Fibroblast of lung (primary cell): Measurements from ENCODE around the gene RNASEH2A. TPM values are rescaled to one million over a fixed set of nuclear protein-coding genes. Genes with fewer than 3 reads are reported as not detected.

Source experiments
- DNase-seq, 2 donors: peaks; one replicate each; pipeline versions ENCODE4 v3.0.0 to v3.0.0-alpha.2; 2010; ENCODE audit warnings: low read depth in 2 of 2
- H2AFZ ChIP-seq: 2 replicates; pipeline ENCODE4 v1.5.1; 2012; ENCODE audit warnings: low read length, control low read depth, inconsistent platforms
- H3K27ac ChIP-seq: 2 replicates; pipeline ENCODE4 v1.5.1; 2011; ENCODE audit warnings: low read length, control low read depth; ENCODE audit not compliant: insufficient read depth
- H3K27me3 ChIP-seq: 2 replicates; pipeline ENCODE4 v1.5.1; 2011; ENCODE audit warnings: mild to moderate bottlenecking, low read length; ENCODE audit not compliant: control insufficient read depth, insufficient read depth
- H3K36me3 ChIP-seq: 2 replicates; pipeline ENCODE4 v1.5.1; 2011; ENCODE audit warnings: low read length; ENCODE audit not compliant: control insufficient read depth, insufficient read depth
- H3K4me1 ChIP-seq: 2 replicates; pipeline ENCODE4 v1.5.1; 2011; ENCODE audit warnings: low read length; ENCODE audit not compliant: control insufficient read depth, insufficient read depth; ENCODE audit errors: extremely low read depth
- H3K4me2 ChIP-seq: 2 replicates; pipeline ENCODE4 v1.5.1; 2011; ENCODE audit warnings: low read length, control low read depth; ENCODE audit not compliant: insufficient read depth; ENCODE audit errors: extremely low read depth
- H3K4me3 ChIP-seq, 4 experiments: fragments of 200-600 bp in 1 of 4; sonication (generic) in 1 of 4; replicated peaks in 1 of 4; 2 replicates each; pipeline ENCODE4 v1.5.1; 2011 to 2016; ENCODE audit warnings: low read length in 4 of 4, low read depth in 3 of 4, mild to moderate bottlenecking in 3 of 4, control low read depth in 2 of 4, inconsistent platforms in 1 of 4, mixed read lengths in 1 of 4; ENCODE audit not compliant: insufficient read depth in 1 of 4; ENCODE audit errors: control extremely low read depth in 1 of 4
- H3K79me2 ChIP-seq: 2 replicates; pipeline ENCODE4 v1.5.1; 2012; ENCODE audit warnings: mild to moderate bottlenecking, low read length, inconsistent platforms; ENCODE audit not compliant: control insufficient read depth, insufficient read depth
- H3K9ac ChIP-seq: 2 replicates; pipeline ENCODE4 v1.5.1; 2011; ENCODE audit warnings: mild to moderate bottlenecking, low read length, control low read depth; ENCODE audit not compliant: insufficient read depth
- H3K9me3 ChIP-seq: 2 replicates; pipeline ENCODE4 v1.5.1; 2012; ENCODE audit warnings: low read depth, low read length; ENCODE audit not compliant: control insufficient read depth, insufficient read depth
- H4K20me1 ChIP-seq: 2 replicates; pipeline ENCODE4 v1.5.1; 2011; ENCODE audit warnings: low read length; ENCODE audit not compliant: control insufficient read depth, insufficient read depth; ENCODE audit errors: extremely low read depth
- EZH2 ChIP-seq: IDR thresholded peaks from 2 replicates; pipeline ENCODE4 v1.5.1; 2012; ENCODE audit warnings: low read length, control low read depth, mild to moderate bottlenecking; ENCODE audit errors: missing control alignments
- polyA plus RNA-seq, 2 donors: library from polyadenylated mRNA; depleted of rRNA in 1 of 2; stranded (reverse) in 1 of 2; unstranded in 1 of 2; fragments of >200 nt; gene quantifications; 2 replicates each; pipeline ENCODE4 v1.2.1, GENCODE V29; 2011 to 2012; ENCODE audit warnings: missing spikeins in 1 of 2
- total RNA-seq: library from RNA; depleted of rRNA; stranded (reverse); fragments of >200 nt; gene quantifications from 2 replicates; pipeline ENCODE4 v1.2.1, GENCODE V29; 2014
- TF ChIP-seq, protein P1 (sequence below), 2 donors: IDR thresholded peaks in 1 of 2; conservative IDR thresholded peaks in 1 of 2; 1 replicate in 1 of 2; 2 replicates in 1 of 2; pipeline ENCODE4 v1.5.1; 2011 to 2012; ENCODE audit warnings: low read length in 2 of 2, control low read depth in 1 of 2, inconsistent platforms in 1 of 2, low read depth in 1 of 2, mild to moderate bottlenecking in 1 of 2

The RNASEH2A gene
- total and polyA plus RNA-seq, 2 donors (not counting 1 experiment from before 2014, with no cell fraction given), result 8.9 to 14.3 TPM

DNA sequence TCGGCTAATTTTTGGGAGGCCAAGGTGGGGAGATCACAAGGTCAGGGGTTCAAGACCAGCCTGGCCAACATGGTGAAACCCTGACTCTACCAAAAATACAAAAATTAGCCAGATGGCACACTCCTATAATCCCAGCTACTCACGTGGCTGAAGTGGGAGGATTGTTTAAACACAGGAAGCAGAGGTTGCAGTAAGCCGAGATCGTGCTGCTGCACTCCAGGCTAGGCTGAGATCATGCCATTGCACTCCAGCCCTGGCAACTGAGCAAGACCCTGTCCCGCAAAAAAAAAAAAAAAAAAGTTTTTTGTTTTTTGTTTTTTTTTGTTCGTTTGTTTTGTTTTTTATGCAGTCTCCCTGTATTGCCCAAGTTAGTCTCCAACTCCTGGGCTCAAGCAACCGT, 53.2 kb downstream of the RNASEH2A start:
- no peak for DNase-seq
- Histone ChIP-seq H3K4me2 (no peak overlapping the region), H3K79me2 (no peaks in the 10 kb centered on the region), H3K36me3 (no peaks in the 10 kb centered on the region), H3K27ac (no peak overlapping the region), H3K27me3 (peaks cover 3% of the 10 kb centered on the region), H2AFZ (no peak overlapping the region), H3K4me1 (no peaks in the 10 kb centered on the region), H3K9me3 (no peaks in the 10 kb centered on the region), H3K9ac (no peak overlapping the region), H4K20me1 (no peaks in the 10 kb centered on the region), H3K4me3 (no peak overlapping the region)
- TF ChIP-seq, protein P1, sequence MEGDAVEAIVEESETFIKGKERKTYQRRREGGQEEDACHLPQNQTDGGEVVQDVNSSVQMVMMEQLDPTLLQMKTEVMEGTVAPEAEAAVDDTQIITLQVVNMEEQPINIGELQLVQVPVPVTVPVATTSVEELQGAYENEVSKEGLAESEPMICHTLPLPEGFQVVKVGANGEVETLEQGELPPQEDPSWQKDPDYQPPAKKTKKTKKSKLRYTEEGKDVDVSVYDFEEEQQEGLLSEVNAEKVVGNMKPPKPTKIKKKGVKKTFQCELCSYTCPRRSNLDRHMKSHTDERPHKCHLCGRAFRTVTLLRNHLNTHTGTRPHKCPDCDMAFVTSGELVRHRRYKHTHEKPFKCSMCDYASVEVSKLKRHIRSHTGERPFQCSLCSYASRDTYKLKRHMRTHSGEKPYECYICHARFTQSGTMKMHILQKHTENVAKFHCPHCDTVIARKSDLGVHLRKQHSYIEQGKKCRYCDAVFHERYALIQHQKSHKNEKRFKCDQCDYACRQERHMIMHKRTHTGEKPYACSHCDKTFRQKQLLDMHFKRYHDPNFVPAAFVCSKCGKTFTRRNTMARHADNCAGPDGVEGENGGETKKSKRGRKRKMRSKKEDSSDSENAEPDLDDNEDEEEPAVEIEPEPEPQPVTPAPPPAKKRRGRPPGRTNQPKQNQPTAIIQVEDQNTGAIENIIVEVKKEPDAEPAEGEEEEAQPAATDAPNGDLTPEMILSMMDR (conservative IDR thresholded peaks at IDR 0.05 in 1 of 2, IDR thresholded peaks at IDR 0.05 in 1 of 2; ENCODE audit: low read depth in 1 of 2, low read length in 2 of 2), result no peak
- TF ChIP-seq EZH2, result no peak

Other genes with a start within 250 kb of the RNASEH2A start
- 8.0 and 16.8 TPM in 2 replicates for gene ZNF490, start 195.8 kb upstream of the RNASEH2A start, total RNA-seq
- gene ZNF490, start 195.8 kb upstream of the RNASEH2A start, polyA plus RNA-seq, result 3.9 and 4.1 TPM in 2 replicates
- 9.2 and 12.2 TPM in 2 replicates for gene ZNF791, start 195.7 kb upstream of the RNASEH2A start, total RNA-seq
- gene ZNF791, start 195.7 kb upstream of the RNASEH2A start, polyA plus RNA-seq, result 9.4 and 11.4 TPM in 2 replicates
- 33.1 and 36.0 TPM in 2 replicates for gene MAN2B1, start 139.8 kb upstream of the RNASEH2A start, total RNA-seq
- 28.3 and 30.7 TPM in 2 replicates for gene MAN2B1, start 139.8 kb upstream of the RNASEH2A start, polyA plus RNA-seq
- gene WDR83, start 139.8 kb upstream of the RNASEH2A start, total RNA-seq, result 8.7 and 11.7 TPM in 2 replicates
- 4.1 and 5.1 TPM in 2 replicates for gene WDR83, start 139.8 kb upstream of the RNASEH2A start, polyA plus RNA-seq
- 56.5 and 60.4 TPM in 2 replicates for gene DHPS, start 124.7 kb upstream of the RNASEH2A start, total RNA-seq
- 43.2 and 52.2 TPM in 2 replicates for gene DHPS, start 124.7 kb upstream of the RNASEH2A start, polyA plus RNA-seq
- not detected in 2 replicates for gene GNG14, start 118.6 kb upstream of the RNASEH2A start, total RNA-seq
- gene GNG14, start 118.6 kb upstream of the RNASEH2A start, polyA plus RNA-seq, result not detected in 2 replicates
- 3.1 and 3.3 TPM in 2 replicates for gene FBXW9, start 110.0 kb upstream of the RNASEH2A start, total RNA-seq
- 3.3 and 4.4 TPM in 2 replicates for gene FBXW9, start 110.0 kb upstream of the RNASEH2A start, polyA plus RNA-seq
- gene TNPO2, start 82.7 kb upstream of the RNASEH2A start, total RNA-seq, result 28.2 and 36.0 TPM in 2 replicates
- gene TNPO2, start 82.7 kb upstream of the RNASEH2A start, polyA plus RNA-seq, result 52.5 and 75.0 TPM in 2 replicates
- gene TRIR, start 71.9 kb upstream of the RNASEH2A start, total RNA-seq, result 117 and 186 TPM in 2 replicates
- gene TRIR, start 71.9 kb upstream of the RNASEH2A start, polyA plus RNA-seq, result 155 and 199 TPM in 2 replicates
- 94.1 and 95.3 TPM in 2 replicates for gene GET3, start 69.1 kb upstream of the RNASEH2A start, total RNA-seq
- 123 and 208 TPM in 2 replicates for gene GET3, start 69.1 kb upstream of the RNASEH2A start, polyA plus RNA-seq
- not detected in 2 replicates for gene BEST2, start 54.8 kb upstream of the RNASEH2A start, total RNA-seq
- gene BEST2, start 54.8 kb upstream of the RNASEH2A start, polyA plus RNA-seq, result not detected in 2 replicates
- 16.4 and 26.6 TPM in 2 replicates for gene HOOK2, start 31.0 kb upstream of the RNASEH2A start, total RNA-seq
- 6.6 TPM in 2 replicates for gene HOOK2, start 31.0 kb upstream of the RNASEH2A start, polyA plus RNA-seq
- gene JUNB, start 15.1 kb upstream of the RNASEH2A start, total RNA-seq, result 108 and 118 TPM in 2 replicates
- 20.2 and 93.3 TPM in 2 replicates for gene JUNB, start 15.1 kb upstream of the RNASEH2A start, polyA plus RNA-seq
- gene PRDX2, start 4.8 kb upstream of the RNASEH2A start, total RNA-seq, result 166 and 228 TPM in 2 replicates
- gene PRDX2, start 4.8 kb upstream of the RNASEH2A start, polyA plus RNA-seq, result 186 and 294 TPM in 2 replicates
- gene THSD8, start 4.5 kb upstream of the RNASEH2A start, total RNA-seq, result 0.51 TPM in 1 of 2 replicates, not detected in the other
- 2.8 TPM in 1 of 2 replicates, not detected in the other for gene THSD8, start 4.5 kb upstream of the RNASEH2A start, polyA plus RNA-seq
- not detected in 2 replicates for gene RTBDN, start 28.0 kb downstream of the RNASEH2A start, total RNA-seq
- gene RTBDN, start 28.0 kb downstream of the RNASEH2A start, polyA plus RNA-seq, result not detected in 2 replicates
- gene MAST1, start 31.9 kb downstream of the RNASEH2A start, total RNA-seq, result 0.26 and 1.3 TPM in 2 replicates
- gene MAST1, start 31.9 kb downstream of the RNASEH2A start, polyA plus RNA-seq, result 0.20 and 0.30 TPM in 2 replicates
- 23.4 and 26.6 TPM in 2 replicates for gene DNASE2, start 74.9 kb downstream of the RNASEH2A start, total RNA-seq
- 24.1 and 25.1 TPM in 2 replicates for gene DNASE2, start 74.9 kb downstream of the RNASEH2A start, polyA plus RNA-seq
- under 0.01 TPM in 1 of 2 replicates, not detected in the other for gene KLF1, start 80.6 kb downstream of the RNASEH2A start, total RNA-seq
- gene KLF1, start 80.6 kb downstream of the RNASEH2A start, polyA plus RNA-seq, result not detected in 2 replicates
- gene GCDH, start 84.6 kb downstream of the RNASEH2A start, total RNA-seq, result 11.8 and 18.0 TPM in 2 replicates
- 10.3 and 15.5 TPM in 2 replicates for gene GCDH, start 84.6 kb downstream of the RNASEH2A start, polyA plus RNA-seq
- not detected in 2 replicates for gene SYCE2, start 112.7 kb downstream of the RNASEH2A start, total RNA-seq
- 0.19 and 0.40 TPM in 2 replicates for gene SYCE2, start 112.7 kb downstream of the RNASEH2A start, polyA plus RNA-seq
- 38.6 and 49.6 TPM in 2 replicates for gene FARSA, start 127.1 kb downstream of the RNASEH2A start, total RNA-seq
- 23.5 and 37.9 TPM in 2 replicates for gene FARSA, start 127.1 kb downstream of the RNASEH2A start, polyA plus RNA-seq
- gene CALR, start 132.0 kb downstream of the RNASEH2A start, total RNA-seq, result 839 and 1,447 TPM in 2 replicates
- gene CALR, start 132.0 kb downstream of the RNASEH2A start, polyA plus RNA-seq, result 2,698 and 2,757 TPM in 2 replicates
- 51.1 and 72.2 TPM in 2 replicates for gene RAD23A, start 139.3 kb downstream of the RNASEH2A start, total RNA-seq
- gene RAD23A, start 139.3 kb downstream of the RNASEH2A start, polyA plus RNA-seq, result 46.2 and 62.5 TPM in 2 replicates
- gene GADD45GIP1, start 150.6 kb downstream of the RNASEH2A start, total RNA-seq, result 17.7 and 19.7 TPM in 2 replicates
- gene GADD45GIP1, start 150.6 kb downstream of the RNASEH2A start, polyA plus RNA-seq, result 19.5 and 28.2 TPM in 2 replicates
- gene DAND5, start 163.0 kb downstream of the RNASEH2A start, total RNA-seq, result not detected in 2 replicates
- gene DAND5, start 163.0 kb downstream of the RNASEH2A start, polyA plus RNA-seq, result 0.03 TPM in 1 of 2 replicates, not detected in the other
- gene NFIX, start 188.9 kb downstream of the RNASEH2A start, total RNA-seq, result 55.2 and 74.8 TPM in 2 replicates
- 35.7 and 75.9 TPM in 2 replicates for gene NFIX, start 188.9 kb downstream of the RNASEH2A start, polyA plus RNA-seq